CD14-positive monocyte (primary cell): Measurements from ENCODE around the gene GOLGA2. TPM values are rescaled to one million over a fixed set of nuclear protein-coding genes. Genes with fewer than 3 reads are reported as not detected.

Source experiments
- DNase-seq, 3 donors: peaks; one replicate each; pipeline ENCODE4 v3.0.0-alpha.2; 2011 to 2022
- H2AFZ ChIP-seq: 2 replicates; pipeline ENCODE4 v1.6.0; 2012; ENCODE audit warnings: mild to moderate bottlenecking, low read depth, low read length, inconsistent platforms; ENCODE audit not compliant: insufficient read depth, poor library complexity, severe bottlenecking
- H3K27ac ChIP-seq, 2 donors: 1 replicate in 1 of 2; 2 replicates in 1 of 2; pipeline ENCODE4 v1.5.1; 2012 to 2013; ENCODE audit warnings: low read length in 2 of 2, control low read depth in 1 of 2, inconsistent platforms in 1 of 2, low read depth in 1 of 2, mild to moderate bottlenecking in 1 of 2
- H3K27me3 ChIP-seq, 2 donors: one replicate each; pipeline versions ENCODE4 v1.6.0 to v1.6.1; 2011 to 2013; ENCODE audit warnings: low read length in 2 of 2; ENCODE audit not compliant: control insufficient read depth in 2 of 2, insufficient read depth in 2 of 2
- H3K36me3 ChIP-seq, 2 donors: replicated peaks in 1 of 2; 1 replicate in 1 of 2; 2 replicates in 1 of 2; pipeline versions ENCODE4 v1.5.1 to v1.6.1; 2012 to 2013; ENCODE audit warnings: low read length in 2 of 2, control low read depth in 1 of 2, inconsistent platforms in 1 of 2, mild to moderate bottlenecking in 1 of 2; ENCODE audit not compliant: insufficient read depth in 2 of 2, control insufficient read depth in 1 of 2
- H3K4me1 ChIP-seq, 2 donors: 1 replicate in 1 of 2; 2 replicates in 1 of 2; pipeline versions ENCODE4 v1.5.1 to v1.6.1; 2012 to 2013; ENCODE audit warnings: low read length in 2 of 2, control low read depth in 1 of 2, inconsistent platforms in 1 of 2, mild to moderate bottlenecking in 1 of 2, moderate library complexity in 1 of 2; ENCODE audit not compliant: insufficient read depth in 2 of 2, control insufficient read depth in 1 of 2
- H3K4me2 ChIP-seq: replicated peaks from 2 replicates; pipeline ENCODE3; 2012; ENCODE audit warnings: low read length, moderate library complexity, mild to moderate bottlenecking; ENCODE audit not compliant: poor library complexity, severe bottlenecking; ENCODE audit errors: extremely low read depth
- H3K4me3 ChIP-seq, 3 experiments: fragments of 200-600 bp in 1 of 3; sonication (generic) in 1 of 3; replicated peaks in 1 of 3; 1 replicate in 2 of 3; 2 replicates in 1 of 3; pipeline ENCODE4 v1.5.1; 2011 to 2013; ENCODE audit warnings: low read length in 3 of 3, mild to moderate bottlenecking in 3 of 3, control low read depth in 2 of 3, low read depth in 2 of 3, inconsistent platforms in 1 of 3, moderate library complexity in 1 of 3
- H3K79me2 ChIP-seq: 2 replicates; pipeline ENCODE4 v1.6.0; 2012; ENCODE audit warnings: mild to moderate bottlenecking, control low read depth, inconsistent platforms, low read length, moderate library complexity; ENCODE audit not compliant: insufficient read depth
- H3K9ac ChIP-seq: 2 replicates; pipeline ENCODE4 v1.6.0; 2017; ENCODE audit warnings: low read length, mild to moderate bottlenecking; ENCODE audit not compliant: insufficient read depth, poor library complexity, severe bottlenecking
- H3K9me3 ChIP-seq, 2 donors: replicated peaks in 1 of 2; 1 replicate in 1 of 2; 2 replicates in 1 of 2; pipeline versions ENCODE4 v1.5.1 to v1.6.1; 2012 to 2013; ENCODE audit warnings: low read length in 2 of 2, control low read depth in 1 of 2; ENCODE audit not compliant: control insufficient read depth in 1 of 2, insufficient read depth in 1 of 2
- H4K20me1 ChIP-seq: 2 replicates; pipeline ENCODE4 v1.6.0; 2012; ENCODE audit warnings: mild to moderate bottlenecking, low read length, control low read depth, moderate library complexity; ENCODE audit not compliant: insufficient read depth
- H3K27ac Mint-ChIP-seq, 7 donors: one replicate each; pipeline ENCODE4 v1.8.0; 2020; ENCODE audit warnings: mild to moderate bottlenecking in 7 of 7, mixed read lengths in 7 of 7, moderate library complexity in 6 of 7, inconsistent platforms in 2 of 7
- H3K27me3 Mint-ChIP-seq, 3 donors: one replicate each; pipeline ENCODE4 v1.8.0; 2021 to 2022; ENCODE audit warnings: low read depth in 3 of 3, mild to moderate bottlenecking in 3 of 3, mixed read lengths in 3 of 3, moderate library complexity in 3 of 3, inconsistent platforms in 1 of 3
- H3K36me3 Mint-ChIP-seq, 2 donors: one replicate each; pipeline ENCODE4 v1.8.0; 2020; ENCODE audit warnings: mixed read lengths in 2 of 2, inconsistent platforms in 1 of 2, mild to moderate bottlenecking in 1 of 2
- H3K4me1 Mint-ChIP-seq: one replicate; pipeline ENCODE4 v1.8.0; 2020; ENCODE audit warnings: mild to moderate bottlenecking, mixed read lengths
- H3K4me3 Mint-ChIP-seq, 2 donors: one replicate each; pipeline ENCODE4 v1.8.0; 2020; ENCODE audit warnings: mild to moderate bottlenecking in 2 of 2, mixed read lengths in 2 of 2, moderate library complexity in 1 of 2
- H3K9me3 Mint-ChIP-seq, 7 donors: one replicate each; pipeline ENCODE4 v1.8.0; 2020 to 2022; ENCODE audit warnings: mixed read lengths in 7 of 7, mild to moderate bottlenecking in 6 of 7, moderate library complexity in 6 of 7, inconsistent platforms in 2 of 7
- WGBS: methylation state at CpG from one replicate; pipeline ENCODE4 v1.1.5; 2013; ENCODE audit warnings: missing lambda C conversion rate; ENCODE audit not compliant: insufficient coverage; 5-methylcytosine and 5-hydroxymethylcytosine counted together
- intact Hi-C, 2 donors: fragments of 100-400 bp; cut with micrococcal nuclease; formaldehyde crosslinking; loops; one replicate each; pipeline versions ENCODE4 v1.15.0 to v1.15.1; 2023
- polyA plus RNA-seq, 3 donors: library from polyadenylated mRNA; depleted of rRNA in 1 of 3; unstranded in 2 of 3; stranded (reverse) in 1 of 3; fragments of 300-500 nt in 2 of 3; fragments of >200 nt in 1 of 3; fragmentation: Illumina TruSeq in 2 of 3; gene quantifications; 1 replicate in 2 of 3; 2 replicates in 1 of 3; pipeline ENCODE4 v1.2.3, GENCODE V29; 2012 to 2021
- TF ChIP-seq, protein P1 (sequence below): fragments of 200-600 bp; IDR thresholded peaks from one replicate; pipeline ENCODE4 v1.8.0; 2022; ENCODE audit warnings: antibody characterized with exemption, mild to moderate bottlenecking

The GOLGA2 gene
- polyA plus RNA-seq, 3 donors: 2.9 to 34.2 (median 4.6) TPM

DNA sequence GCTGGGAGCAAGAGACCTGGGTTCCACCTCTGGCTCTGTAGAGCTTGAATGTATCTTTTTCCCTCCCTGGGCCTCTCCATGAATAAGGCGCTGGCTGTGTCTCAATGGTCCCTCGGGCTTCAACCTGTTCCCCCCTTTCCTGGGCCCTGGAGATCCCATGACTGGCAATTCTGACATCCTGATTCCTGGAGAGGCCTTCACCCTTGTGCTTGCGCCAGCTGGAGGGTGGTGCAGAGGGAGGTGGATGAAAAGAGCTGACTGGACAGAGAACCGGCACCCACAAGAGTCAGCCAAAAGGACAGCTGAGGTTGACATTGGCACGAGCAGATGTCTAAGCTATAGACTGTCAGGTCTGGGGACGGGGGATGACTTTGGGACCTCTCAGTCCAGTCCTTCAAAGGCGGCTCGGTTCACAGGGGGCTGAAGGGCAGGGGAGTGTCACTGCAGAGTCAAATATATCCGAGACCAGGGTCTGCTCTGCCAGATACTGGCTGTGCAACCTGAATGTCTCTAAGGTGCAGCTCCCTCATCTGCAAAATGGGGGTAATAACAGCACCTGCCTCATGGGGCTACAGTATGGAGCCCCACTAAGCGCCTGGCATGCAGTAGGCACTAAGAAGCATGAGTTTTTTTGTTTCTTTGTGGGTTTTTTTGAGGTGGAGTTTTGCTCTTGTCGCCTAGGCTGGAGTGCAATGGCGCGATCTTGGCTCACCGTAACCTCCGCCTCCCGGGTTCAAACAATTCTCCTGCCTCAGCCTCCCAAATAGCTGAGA lies 58.8 kb downstream of the GOLGA2 start:
- Histone ChIP-seq H3K4me2 (no peak overlapping the region), H3K4me3 (no peak overlapping the region), H3K36me3 (no peaks in the 10 kb centered on the region), H3K79me2 (no peaks in the 10 kb centered on the region), H2AFZ (no peak overlapping the region), H3K9ac (no peak overlapping the region), H3K9me3 (no peaks in the 10 kb centered on the region), H3K27me3 (no peaks in the 10 kb centered on the region), H4K20me1 (no peaks in the 10 kb centered on the region), H3K4me1 (peaks cover 18 to 24% of the 10 kb centered on the region in 2 donors), H3K27ac (no peak overlapping the region)
- TF ChIP-seq, protein P1, sequence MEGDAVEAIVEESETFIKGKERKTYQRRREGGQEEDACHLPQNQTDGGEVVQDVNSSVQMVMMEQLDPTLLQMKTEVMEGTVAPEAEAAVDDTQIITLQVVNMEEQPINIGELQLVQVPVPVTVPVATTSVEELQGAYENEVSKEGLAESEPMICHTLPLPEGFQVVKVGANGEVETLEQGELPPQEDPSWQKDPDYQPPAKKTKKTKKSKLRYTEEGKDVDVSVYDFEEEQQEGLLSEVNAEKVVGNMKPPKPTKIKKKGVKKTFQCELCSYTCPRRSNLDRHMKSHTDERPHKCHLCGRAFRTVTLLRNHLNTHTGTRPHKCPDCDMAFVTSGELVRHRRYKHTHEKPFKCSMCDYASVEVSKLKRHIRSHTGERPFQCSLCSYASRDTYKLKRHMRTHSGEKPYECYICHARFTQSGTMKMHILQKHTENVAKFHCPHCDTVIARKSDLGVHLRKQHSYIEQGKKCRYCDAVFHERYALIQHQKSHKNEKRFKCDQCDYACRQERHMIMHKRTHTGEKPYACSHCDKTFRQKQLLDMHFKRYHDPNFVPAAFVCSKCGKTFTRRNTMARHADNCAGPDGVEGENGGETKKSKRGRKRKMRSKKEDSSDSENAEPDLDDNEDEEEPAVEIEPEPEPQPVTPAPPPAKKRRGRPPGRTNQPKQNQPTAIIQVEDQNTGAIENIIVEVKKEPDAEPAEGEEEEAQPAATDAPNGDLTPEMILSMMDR: no peak
- H3K4me3 Mint-ChIP-seq: no peak overlapping the region
- no peak for DNase-seq
- no peaks in the 10 kb centered on the region for H3K9me3 Mint-ChIP-seq
- WGBS: 90% methylated on average over 9 of the region's 16 CpGs
- peaks cover 25% of the 10 kb centered on the region for H3K4me1 Mint-ChIP-seq
- no peaks in the 10 kb centered on the region for H3K36me3 Mint-ChIP-seq
- peaks cover 0 to 3% (median 3%) of the 10 kb centered on the region in 3 donors for H3K27me3 Mint-ChIP-seq
- intact Hi-C loops: no loop called here
- H3K27ac Mint-ChIP-seq: peak overlapping the region in 3 of 7 donors; percentile 55 to 86 (median 66)

GRCh38 chr9:128215491-128216409 lies 60.1 kb downstream of the GOLGA2 start:
- Mint-ChIP-seq H3K27me3 (peaks cover 0 to 10% (median 5%) of the 10 kb centered on the region in 3 donors), H3K4me3 (no peak overlapping the region), H3K36me3 (no peaks in the 10 kb centered on the region), H3K27ac (no peak overlapping the region), H3K9me3 (no peaks in the 10 kb centered on the region), H3K4me1 (peaks cover 25% of the 10 kb centered on the region)
- Histone ChIP-seq H3K4me1 (peaks cover 18 to 24% of the 10 kb centered on the region in 2 donors), H3K27ac (no peak overlapping the region), H3K27me3 (no peaks in the 10 kb centered on the region), H3K9ac (no peak overlapping the region), H2AFZ (no peak overlapping the region), H3K9me3 (no peaks in the 10 kb centered on the region), H3K4me2 (no peak overlapping the region), H3K4me3 (no peak overlapping the region), H4K20me1 (no peaks in the 10 kb centered on the region), H3K79me2 (no peaks in the 10 kb centered on the region), H3K36me3 (no peaks in the 10 kb centered on the region)
- TF ChIP-seq, protein P1: no peak
- 83% methylated on average over 1 of the region's 10 CpGs for WGBS
- intact Hi-C loops: no loop called here
- peak in 2 of 3 donors; percentile 5 to 27 for DNase-seq
